Measurements from ENCODE around the gene ZNF236.

The ZNF236 gene

GRCh38 chr18:76821875-76822505 lies 367 bp upstream of the ZNF236 start:
- peak; percentile 55 for DNase-seq (ENCODE audit: low spot score)

GRCh38 chr18:76823161-76823538 lies 793 bp downstream of the ZNF236 start:
- DNase-seq (ENCODE audit: low spot score): no peak

GRCh38 chr18:76823587-76824011 lies 1.2 kb downstream of the ZNF236 start:
- no peak for DNase-seq (ENCODE audit: low spot score)

- no peak for DNase-seq (ENCODE audit: low spot score)
Observed at GRCh38 chr18:76824145-76824676, 1.9 kb downstream of the ZNF236 start.

- DNase-seq (ENCODE audit: low spot score): no peak
Observed at GRCh38 chr18:76824754-76825153, 2.4 kb downstream of the ZNF236 start.

- no peak for DNase-seq (ENCODE audit: low spot score)
Observed at GRCh38 chr18:76827205-76828200, 5.1 kb downstream of the ZNF236 start.

- DNase-seq (ENCODE audit: low spot score): no peak
Observed at GRCh38 chr18:76834379-76834778, 12.0 kb downstream of the ZNF236 start.

GRCh38 chr18:76835380-76835779 lies 13.0 kb downstream of the ZNF236 start:
- DNase-seq (ENCODE audit: low spot score): no peak

GRCh38 chr18:76837071-76837470 lies 14.7 kb downstream of the ZNF236 start:
- DNase-seq (ENCODE audit: low spot score): no peak

- DNase-seq (ENCODE audit: low spot score): no peak
Observed at GRCh38 chr18:76838182-76838581, 15.8 kb downstream of the ZNF236 start.

- DNase-seq (ENCODE audit: low spot score): no peak
Observed at GRCh38 chr18:76839086-76839794, 16.9 kb downstream of the ZNF236 start.

GRCh38 chr18:76842837-76843530 lies 20.6 kb downstream of the ZNF236 start:
- no peak for DNase-seq (ENCODE audit: low spot score)

GRCh38 chr18:76844144-76844543 lies 21.8 kb downstream of the ZNF236 start:
- no peak for DNase-seq (ENCODE audit: low spot score)

GRCh38 chr18:76844742-76845477 lies 22.6 kb downstream of the ZNF236 start:
- no peak for DNase-seq (ENCODE audit: low spot score)

GRCh38 chr18:76846217-76846616 lies 23.9 kb downstream of the ZNF236 start:
- DNase-seq (ENCODE audit: low spot score): no peak

GRCh38 chr18:76847916-76848315 lies 25.6 kb downstream of the ZNF236 start:
- DNase-seq (ENCODE audit: low spot score): no peak

GRCh38 chr18:76850112-76850511 lies 27.8 kb downstream of the ZNF236 start:
- DNase-seq (ENCODE audit: low spot score): no peak

- no peak for DNase-seq (ENCODE audit: low spot score)
Observed at GRCh38 chr18:76855594-76855993, 33.2 kb downstream of the ZNF236 start.

GRCh38 chr18:76857476-76857875 lies 35.1 kb downstream of the ZNF236 start:
- DNase-seq (ENCODE audit: low spot score): no peak

- DNase-seq (ENCODE audit: low spot score): peak; percentile 47
Observed at GRCh38 chr18:76859474-76860339, 37.4 kb downstream of the ZNF236 start.

Data from activated CD4-positive, alpha-beta T cell treated with anti-CD3 and anti-CD28 coated beads, Interleukin-2, Interleukin-4, amounts not matched to agents 100 ng/mL and 50 ng/mL, durations not matched to agents 16 hours and 8 hours (primary cell).